Measurements from ENCODE around the gene SPOCK3.

Gene SPOCK3

GRCh38 chr4:167129146-167129545 is 105.1 kb downstream of the SPOCK3 start:
- Histone ChIP-seq H3K36me3 (ENCODE audit: insufficient read depth, insufficient read length, low read length) (no peaks in the 10 kb centered on the region), H3K4me1 (ENCODE audit: insufficient read depth, insufficient read length) (no peaks in the 10 kb centered on the region), H3K9ac (ENCODE audit: insufficient read length, low read depth) (no peak overlapping the region), H3K9me3 (ENCODE audit: insufficient read depth, low read length) (no peaks in the 10 kb centered on the region), H3K4me3 (ENCODE audit: insufficient read length, low read depth) (no peak overlapping the region), H3K27me3 (ENCODE audit: insufficient read depth, insufficient read length) (no peaks in the 10 kb centered on the region)
- TF ChIP-seq YY1 (IDR thresholded peaks at IDR 0.05; ENCODE audit: insufficient read depth, insufficient read length): no peak
- no peak for TF ChIP-seq SUZ12 (IDR thresholded peaks at IDR 0.05; ENCODE audit: extremely low read depth, insufficient read depth, insufficient read length)
- TF ChIP-seq ZNF274 (IDR thresholded peaks at IDR 0.05; ENCODE audit: low read depth, low read length): no peak
- no peak for DNase-seq (ENCODE audit: low read depth, low spot score)

- Histone ChIP-seq H3K9ac (ENCODE audit: insufficient read length, low read depth) (no peak overlapping the region), H3K36me3 (ENCODE audit: insufficient read depth, insufficient read length, low read length) (no peaks in the 10 kb centered on the region), H3K4me3 (ENCODE audit: insufficient read length, low read depth) (no peak overlapping the region), H3K4me1 (ENCODE audit: insufficient read depth, insufficient read length) (no peaks in the 10 kb centered on the region), H3K27me3 (ENCODE audit: insufficient read depth, insufficient read length) (no peaks in the 10 kb centered on the region), H3K9me3 (ENCODE audit: insufficient read depth, low read length) (no peaks in the 10 kb centered on the region)
- DNase-seq (ENCODE audit: low read depth, low spot score): no peak
- no peak for TF ChIP-seq ZNF274 (IDR thresholded peaks at IDR 0.05; ENCODE audit: low read depth, low read length)
- TF ChIP-seq YY1 (IDR thresholded peaks at IDR 0.05; ENCODE audit: insufficient read depth, insufficient read length): no peak
- TF ChIP-seq SUZ12 (IDR thresholded peaks at IDR 0.05; ENCODE audit: extremely low read depth, insufficient read depth, insufficient read length): no peak
Measured at GRCh38 chr4:167119392-167119791, 114.9 kb downstream of the SPOCK3 start.

GRCh38 chr4:167117273-167117672 is 117.0 kb downstream of the SPOCK3 start:
- no peak for TF ChIP-seq ZNF274 (IDR thresholded peaks at IDR 0.05; ENCODE audit: low read depth, low read length)
- no peak for TF ChIP-seq YY1 (IDR thresholded peaks at IDR 0.05; ENCODE audit: insufficient read depth, insufficient read length)
- TF ChIP-seq SUZ12 (IDR thresholded peaks at IDR 0.05; ENCODE audit: extremely low read depth, insufficient read depth, insufficient read length): no peak
- H3K36me3 ChIP-seq (ENCODE audit: insufficient read depth, insufficient read length, low read length): no peaks in the 10 kb centered on the region
- DNase-seq (ENCODE audit: low read depth, low spot score): no peak

GRCh38 chr4:167114416-167114971 is 119.8 kb downstream of the SPOCK3 start:
- Histone ChIP-seq H3K4me1 (ENCODE audit: insufficient read depth, insufficient read length) (no peaks in the 10 kb centered on the region), H3K4me3 (ENCODE audit: insufficient read length, low read depth) (no peak overlapping the region), H3K9me3 (ENCODE audit: insufficient read depth, low read length) (no peaks in the 10 kb centered on the region), H3K27me3 (ENCODE audit: insufficient read depth, insufficient read length) (no peaks in the 10 kb centered on the region), H3K36me3 (ENCODE audit: insufficient read depth, insufficient read length, low read length) (no peaks in the 10 kb centered on the region), H3K9ac (ENCODE audit: insufficient read length, low read depth) (no peak overlapping the region)
- no peak for DNase-seq (ENCODE audit: low read depth, low spot score)
- no peak for TF ChIP-seq ZNF274 (IDR thresholded peaks at IDR 0.05; ENCODE audit: low read depth, low read length)
- no peak for TF ChIP-seq YY1 (IDR thresholded peaks at IDR 0.05; ENCODE audit: insufficient read depth, insufficient read length)
- TF ChIP-seq SUZ12 (IDR thresholded peaks at IDR 0.05; ENCODE audit: extremely low read depth, insufficient read depth, insufficient read length): no peak

More at GRCh38 chr4:167117273-167117672, 117.0 kb downstream of the SPOCK3 start:
- no peaks in the 10 kb centered on the region for H3K27me3 ChIP-seq (ENCODE audit: insufficient read depth, insufficient read length)
- H3K9ac ChIP-seq (ENCODE audit: insufficient read length, low read depth): no peak overlapping the region
- H3K4me1 ChIP-seq (ENCODE audit: insufficient read depth, insufficient read length): no peaks in the 10 kb centered on the region
- H3K4me3 ChIP-seq (ENCODE audit: insufficient read length, low read depth): no peak overlapping the region
- no peaks in the 10 kb centered on the region for H3K9me3 ChIP-seq (ENCODE audit: insufficient read depth, low read length)

GRCh38 chr4:167111622-167112021 is 122.7 kb downstream of the SPOCK3 start:
- no peak overlapping the region for H3K9ac ChIP-seq (ENCODE audit: insufficient read length, low read depth)
- no peaks in the 10 kb centered on the region for H3K4me1 ChIP-seq (ENCODE audit: insufficient read depth, insufficient read length)
- no peak for DNase-seq (ENCODE audit: low read depth, low spot score)
- no peaks in the 10 kb centered on the region for H3K27me3 ChIP-seq (ENCODE audit: insufficient read depth, insufficient read length)
- no peak for TF ChIP-seq ZNF274 (IDR thresholded peaks at IDR 0.05; ENCODE audit: low read depth, low read length)
- no peak for TF ChIP-seq SUZ12 (IDR thresholded peaks at IDR 0.05; ENCODE audit: extremely low read depth, insufficient read depth, insufficient read length)
- no peak for TF ChIP-seq YY1 (IDR thresholded peaks at IDR 0.05; ENCODE audit: insufficient read depth, insufficient read length)
- no peak overlapping the region for H3K4me3 ChIP-seq (ENCODE audit: insufficient read length, low read depth)
- H3K9me3 ChIP-seq (ENCODE audit: insufficient read depth, low read length): no peaks in the 10 kb centered on the region
- H3K36me3 ChIP-seq (ENCODE audit: insufficient read depth, insufficient read length, low read length): no peaks in the 10 kb centered on the region

GRCh38 chr4:167111092-167111491 is 123.2 kb downstream of the SPOCK3 start:
- Histone ChIP-seq H3K36me3 (ENCODE audit: insufficient read depth, insufficient read length, low read length) (no peaks in the 10 kb centered on the region), H3K9ac (ENCODE audit: insufficient read length, low read depth) (no peak overlapping the region), H3K4me3 (ENCODE audit: insufficient read length, low read depth) (no peak overlapping the region), H3K27me3 (ENCODE audit: insufficient read depth, insufficient read length) (no peaks in the 10 kb centered on the region), H3K4me1 (ENCODE audit: insufficient read depth, insufficient read length) (no peaks in the 10 kb centered on the region), H3K9me3 (ENCODE audit: insufficient read depth, low read length) (no peaks in the 10 kb centered on the region)
- no peak for TF ChIP-seq YY1 (IDR thresholded peaks at IDR 0.05; ENCODE audit: insufficient read depth, insufficient read length)
- TF ChIP-seq SUZ12 (IDR thresholded peaks at IDR 0.05; ENCODE audit: extremely low read depth, insufficient read depth, insufficient read length): no peak
- TF ChIP-seq ZNF274 (IDR thresholded peaks at IDR 0.05; ENCODE audit: low read depth, low read length): no peak
- DNase-seq (ENCODE audit: low read depth, low spot score): no peak

GRCh38 chr4:167109859-167110258 is 124.4 kb downstream of the SPOCK3 start:
- Histone ChIP-seq H3K4me3 (ENCODE audit: insufficient read length, low read depth) (no peak overlapping the region), H3K4me1 (ENCODE audit: insufficient read depth, insufficient read length) (no peaks in the 10 kb centered on the region), H3K36me3 (ENCODE audit: insufficient read depth, insufficient read length, low read length) (no peaks in the 10 kb centered on the region), H3K9ac (ENCODE audit: insufficient read length, low read depth) (no peak overlapping the region), H3K27me3 (ENCODE audit: insufficient read depth, insufficient read length) (no peaks in the 10 kb centered on the region), H3K9me3 (ENCODE audit: insufficient read depth, low read length) (no peaks in the 10 kb centered on the region)
- no peak for DNase-seq (ENCODE audit: low read depth, low spot score)
- TF ChIP-seq SUZ12 (IDR thresholded peaks at IDR 0.05; ENCODE audit: extremely low read depth, insufficient read depth, insufficient read length) (no peak), YY1 (IDR thresholded peaks at IDR 0.05; ENCODE audit: insufficient read depth, insufficient read length) (no peak), ZNF274 (IDR thresholded peaks at IDR 0.05; ENCODE audit: low read depth, low read length) (no peak)

All from NT2/D1 (cell line).